GM18519 (cell line): ENCODE measurements around the gene SIRPA.

Experiments
- ATAC-seq: cut with Tn5 transposase; IDR thresholded peaks from one replicate; pipeline ENCODE4 v1.9.1; 2021; ENCODE audit warnings: mild to moderate bottlenecking, moderate library complexity; ENCODE audit not compliant: unreplicated experiment, low FRiP score

The SIRPA gene

DNA sequence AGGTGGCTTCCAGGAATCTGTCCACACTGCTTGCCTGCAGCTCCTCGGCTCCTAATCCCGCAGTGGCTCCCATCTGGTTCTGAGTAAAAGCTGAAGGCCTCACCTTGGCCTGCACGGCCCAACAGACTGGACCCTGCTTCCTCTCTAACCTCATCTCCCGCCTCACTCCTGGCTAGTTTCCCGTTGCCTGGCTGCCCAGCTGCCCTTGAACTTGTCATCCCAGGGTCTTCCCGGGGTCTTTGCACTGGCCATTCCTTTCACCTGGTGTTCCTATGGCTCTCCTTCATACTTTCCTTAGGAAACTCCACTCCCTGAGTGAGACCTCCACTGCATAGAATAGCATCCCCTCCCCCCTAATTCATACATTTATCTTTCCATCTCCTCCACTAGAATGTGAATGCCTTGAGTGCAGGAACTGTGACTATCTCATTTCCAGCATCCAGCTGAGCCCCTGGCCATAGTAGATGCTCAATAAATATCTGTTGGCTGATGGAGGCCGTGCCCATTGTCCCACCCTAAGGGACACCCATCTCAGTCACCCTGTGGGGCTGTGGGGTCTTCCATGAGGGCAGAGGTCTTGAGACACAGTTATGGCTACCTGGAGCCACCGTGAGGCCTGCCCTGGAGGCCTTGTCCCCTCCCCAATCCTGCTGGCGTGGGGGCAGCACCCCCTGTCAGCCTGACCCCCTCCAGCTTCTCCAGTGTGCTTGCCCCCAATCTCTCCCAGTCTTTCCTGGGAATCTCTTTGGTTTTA, 9.1 kb upstream of the SIRPA start:
- no peak for ATAC-seq

DNA sequence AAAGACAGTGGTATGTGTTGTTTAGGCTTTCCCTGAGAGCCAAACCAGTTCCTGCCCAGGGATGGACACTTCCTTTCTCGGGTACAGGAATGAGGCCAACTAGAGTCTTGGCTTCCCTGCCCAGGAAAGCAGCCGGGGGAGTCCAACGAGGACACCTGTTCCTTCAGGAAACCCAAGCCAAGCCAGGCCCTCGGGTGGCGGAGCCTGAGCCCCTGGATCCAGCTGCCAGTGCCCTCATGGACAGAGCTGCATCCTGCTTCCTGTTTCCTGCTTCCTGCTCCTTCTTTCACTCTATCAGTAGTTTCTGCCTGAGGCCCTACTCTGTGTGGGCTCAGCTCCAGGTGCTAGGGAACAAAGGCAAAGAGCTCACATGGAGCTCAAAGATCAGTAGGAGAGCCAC, 7.9 kb upstream of the SIRPA start:
- ATAC-seq: no peak

DNA sequence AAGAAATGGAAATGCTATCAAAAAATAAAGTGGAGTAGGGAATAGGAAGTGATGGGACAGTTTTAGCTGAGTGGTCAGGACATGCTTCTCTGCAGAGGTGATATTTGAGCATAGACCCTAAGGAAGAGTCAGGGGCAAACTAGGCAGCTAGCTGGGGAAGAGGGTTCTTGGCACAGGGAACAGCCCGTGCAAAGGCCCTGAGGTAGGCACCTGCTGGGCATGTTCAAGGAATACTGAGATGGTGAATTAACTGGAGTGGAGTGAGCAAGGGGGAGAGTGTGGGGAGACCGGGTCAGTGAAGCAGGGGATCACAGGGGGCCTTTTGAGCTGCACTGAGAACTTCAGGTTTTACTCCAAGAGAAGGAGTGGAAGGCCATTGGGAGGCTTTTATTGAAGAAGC, 7.5 kb upstream of the SIRPA start:
- no peak for ATAC-seq

DNA sequence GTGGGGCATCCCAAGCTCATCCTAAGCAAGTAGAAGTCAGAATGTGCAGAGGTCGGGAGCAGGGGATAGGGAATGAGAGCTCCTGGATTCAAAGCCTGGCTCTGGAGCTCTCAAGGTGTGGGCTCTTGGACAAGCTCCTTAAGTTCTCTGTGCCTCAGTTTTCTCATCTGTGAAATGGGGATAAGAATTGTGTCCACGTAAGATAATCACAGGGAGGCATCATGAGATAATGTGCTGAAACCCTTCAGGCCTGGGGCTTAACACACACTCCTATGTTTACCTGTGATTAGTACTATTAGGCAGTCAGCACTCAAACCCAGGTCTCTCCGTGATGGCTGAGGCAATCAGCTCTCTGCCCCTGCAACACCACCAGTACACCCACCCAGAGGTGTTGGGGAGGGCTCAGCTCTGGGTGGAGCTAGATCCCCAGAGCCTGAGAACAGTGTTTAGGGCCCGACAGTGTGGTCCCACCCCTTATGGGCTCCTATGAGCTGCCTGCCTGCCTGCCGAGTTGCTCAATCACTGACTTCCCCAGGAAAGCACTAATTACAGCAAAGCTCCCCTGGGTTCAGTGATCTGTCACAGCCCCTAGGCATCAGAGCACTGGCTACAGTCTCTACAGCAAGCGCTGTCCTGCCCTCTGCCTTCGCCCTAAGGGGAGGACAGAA, 6.3 kb upstream of the SIRPA start:
- ATAC-seq: no peak

DNA sequence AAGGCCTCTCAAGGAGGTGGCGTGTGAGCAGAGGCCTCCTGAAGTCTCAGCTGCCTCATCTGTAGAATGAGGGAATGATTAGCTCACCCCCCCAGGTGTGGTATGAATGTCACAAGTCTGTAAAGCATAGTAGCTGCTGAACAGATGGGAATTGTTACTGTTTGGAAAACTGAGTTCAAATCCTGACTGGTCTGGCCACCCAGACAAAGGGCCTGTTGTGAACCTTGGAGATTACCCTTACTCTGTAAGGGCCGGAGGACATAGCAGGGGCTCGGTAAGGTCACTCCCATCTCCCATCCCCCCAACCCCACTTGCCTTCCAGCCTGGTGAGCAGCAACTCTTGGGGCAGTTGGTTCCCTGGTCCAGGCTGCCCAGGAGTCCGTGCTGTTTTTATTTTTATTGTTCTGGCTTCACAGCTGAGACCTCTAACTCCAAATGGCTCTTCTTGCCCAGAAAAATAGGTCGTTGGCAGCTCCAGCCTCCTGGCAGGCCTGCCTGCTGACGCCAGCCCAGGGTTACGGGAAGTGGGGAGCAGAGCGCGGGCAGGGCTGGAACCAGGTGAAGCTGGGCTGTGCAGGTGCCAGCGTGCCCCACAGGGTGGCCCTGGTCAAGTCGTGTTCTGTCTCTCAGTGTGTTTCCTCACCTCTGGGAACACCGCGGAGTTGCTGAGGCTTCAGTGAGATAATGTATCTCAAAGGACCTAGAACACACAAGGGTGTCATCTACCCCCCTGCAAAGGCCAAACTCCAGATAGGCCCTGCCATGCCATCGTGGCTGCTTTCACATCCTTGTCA, 4.5 kb upstream of the SIRPA start:
- no peak for ATAC-seq

DNA sequence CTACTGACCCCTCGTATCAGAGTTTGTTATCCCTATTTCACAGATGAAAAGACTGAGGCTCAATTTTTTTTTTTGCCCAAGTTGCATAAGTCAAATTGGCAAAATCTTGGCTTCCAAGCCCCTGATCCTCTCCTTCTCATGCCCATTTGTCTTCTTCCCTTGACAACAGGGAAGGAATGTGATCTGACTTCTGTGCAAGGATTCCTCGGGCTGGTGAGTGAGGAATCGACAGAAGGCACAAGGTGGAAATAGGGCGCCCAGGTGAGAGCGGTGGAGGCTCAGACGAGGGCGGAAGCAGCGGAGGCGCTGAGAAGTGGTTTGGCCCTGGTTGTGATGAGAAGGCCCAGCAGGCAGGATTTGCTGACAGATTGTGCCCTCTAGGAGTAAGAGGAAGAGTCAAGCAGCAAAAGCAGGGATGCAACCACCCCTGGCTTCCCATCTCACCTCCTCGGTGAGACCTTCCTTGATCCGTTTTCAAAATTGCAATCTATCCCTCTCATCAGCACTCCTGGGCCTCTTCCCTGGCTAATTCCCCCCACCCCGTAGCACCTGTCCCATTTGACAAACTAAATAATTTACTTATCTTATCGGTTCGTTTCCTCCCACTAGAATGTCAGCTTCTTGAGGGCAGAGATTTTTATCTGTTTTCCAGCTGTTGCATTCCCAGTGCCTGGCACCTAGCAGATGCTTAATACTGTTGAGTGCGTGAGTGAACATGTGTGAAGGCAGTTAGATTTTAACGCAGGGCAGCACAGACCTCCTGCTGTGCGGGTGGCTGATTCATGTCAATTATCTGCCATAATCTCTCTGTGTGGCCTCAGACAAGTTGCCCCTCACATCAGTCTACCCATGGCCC, 3.7 kb upstream of the SIRPA start:
- ATAC-seq: no peak

DNA sequence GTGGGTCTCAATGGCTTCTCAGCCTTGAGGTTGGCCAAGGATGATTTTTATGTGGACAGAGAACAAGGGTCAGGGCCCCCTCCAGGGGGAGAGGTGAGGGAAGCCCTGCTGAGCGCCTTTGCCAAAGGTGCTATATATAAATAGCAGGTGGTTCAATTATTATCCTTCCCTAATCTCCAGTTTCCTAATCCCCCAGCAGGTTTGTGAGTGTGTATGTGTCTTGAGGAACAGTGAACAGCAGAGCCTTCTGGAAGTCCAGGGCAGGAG, 3.2 kb upstream of the SIRPA start:
- ATAC-seq: no peak

DNA sequence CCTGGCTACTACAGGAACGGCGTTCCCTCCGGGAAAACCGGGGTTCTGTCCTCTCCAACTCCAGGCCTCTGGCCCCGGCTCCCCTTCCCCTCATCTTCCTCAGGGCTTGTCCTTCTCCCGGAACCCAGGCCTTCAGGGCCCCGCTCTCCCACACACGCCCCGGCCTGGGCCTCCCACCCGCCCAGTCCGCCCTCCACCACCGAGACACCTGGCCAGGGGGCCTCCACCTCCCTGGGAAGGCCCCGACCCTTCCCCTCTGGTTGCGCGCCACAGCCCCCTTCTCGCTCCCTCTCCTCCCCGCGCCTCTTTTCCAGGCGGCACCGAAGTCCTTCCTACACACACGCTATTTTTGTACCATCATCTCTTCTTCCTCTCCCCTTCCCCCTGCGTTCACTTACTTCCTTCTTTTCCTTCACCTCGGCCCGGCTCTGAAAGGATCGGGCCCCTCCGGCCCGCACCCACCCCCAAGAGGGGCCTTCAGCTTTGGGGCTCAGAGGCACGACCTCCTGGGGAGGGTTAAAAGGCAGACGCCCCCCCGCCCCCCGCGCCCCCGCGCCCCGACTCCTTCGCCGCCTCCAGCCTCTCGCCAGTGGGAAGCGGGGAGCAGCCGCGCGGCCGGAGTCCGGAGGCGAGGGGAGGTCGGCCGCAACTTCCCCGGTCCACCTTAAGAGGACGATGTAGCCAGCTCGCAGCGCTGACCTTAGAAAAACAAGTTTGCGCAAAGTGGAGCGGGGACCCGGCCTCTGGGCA, 1.3 kb upstream of the SIRPA start:
- ATAC-seq: no peak

DNA sequence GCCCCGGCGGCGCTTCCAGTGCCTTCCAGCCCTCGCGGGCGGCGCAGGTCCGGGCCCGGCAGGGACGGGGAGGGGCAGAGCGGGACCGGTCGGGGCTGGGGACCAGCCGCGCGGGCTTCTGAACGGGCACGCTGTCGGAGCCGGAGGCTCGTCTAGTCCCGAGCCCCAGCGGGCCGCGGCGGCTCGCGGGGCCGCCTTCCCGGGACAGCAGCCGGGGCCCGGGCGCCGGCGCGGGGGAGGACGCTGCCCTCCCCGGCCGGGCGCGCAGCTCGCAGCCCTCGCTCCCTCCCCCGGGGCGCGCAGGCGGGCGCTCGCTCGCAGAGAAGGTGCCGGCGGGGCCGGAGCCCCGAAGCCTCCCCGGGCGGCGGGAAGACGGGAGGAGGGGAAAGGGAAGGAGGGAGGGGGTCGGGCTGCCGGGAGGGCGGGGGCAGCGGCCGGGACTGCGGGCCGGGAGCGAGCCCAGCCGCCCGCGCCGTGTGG, 696 bp upstream of the SIRPA start:
- ATAC-seq: no peak

DNA sequence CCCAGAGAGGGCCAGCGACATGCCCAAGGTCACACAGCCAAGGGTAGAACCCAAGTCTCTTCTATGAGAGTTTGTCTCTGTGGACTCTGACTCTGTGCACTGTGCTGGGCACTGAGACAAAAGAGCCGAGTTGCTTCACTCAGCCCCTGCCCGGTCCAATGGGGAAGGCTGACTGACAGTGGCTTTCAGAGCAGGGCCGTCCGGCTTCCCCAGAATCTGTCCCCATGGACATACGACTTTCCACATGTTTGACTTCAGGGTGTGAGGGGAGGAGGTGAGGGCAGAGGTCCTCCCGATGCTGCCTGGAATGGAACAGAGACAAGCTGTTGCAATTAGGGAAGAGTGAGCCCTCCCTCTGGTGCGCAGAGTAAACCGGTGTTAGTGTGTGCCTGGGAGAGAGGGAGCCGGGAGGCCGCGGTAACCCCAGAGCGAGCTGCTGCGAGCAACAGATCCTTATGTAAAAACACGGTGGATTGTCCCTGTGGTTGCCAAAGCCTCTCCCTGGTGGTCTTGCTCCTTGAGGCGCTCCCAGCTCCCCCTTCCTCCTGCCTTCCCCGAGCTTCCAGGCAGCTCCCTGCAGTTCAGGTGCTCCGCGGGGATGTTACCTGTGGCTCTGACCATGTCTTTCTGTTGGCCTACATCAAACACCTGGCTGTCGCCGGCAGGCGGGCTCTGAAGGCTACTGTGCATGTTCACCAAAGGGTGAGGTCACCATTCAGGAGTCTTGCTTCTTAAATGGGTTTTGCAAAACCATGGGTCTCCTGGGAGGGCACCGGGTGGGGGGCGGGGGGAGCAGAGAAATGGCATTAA, 672 bp downstream of the SIRPA start:
- no peak for ATAC-seq

DNA sequence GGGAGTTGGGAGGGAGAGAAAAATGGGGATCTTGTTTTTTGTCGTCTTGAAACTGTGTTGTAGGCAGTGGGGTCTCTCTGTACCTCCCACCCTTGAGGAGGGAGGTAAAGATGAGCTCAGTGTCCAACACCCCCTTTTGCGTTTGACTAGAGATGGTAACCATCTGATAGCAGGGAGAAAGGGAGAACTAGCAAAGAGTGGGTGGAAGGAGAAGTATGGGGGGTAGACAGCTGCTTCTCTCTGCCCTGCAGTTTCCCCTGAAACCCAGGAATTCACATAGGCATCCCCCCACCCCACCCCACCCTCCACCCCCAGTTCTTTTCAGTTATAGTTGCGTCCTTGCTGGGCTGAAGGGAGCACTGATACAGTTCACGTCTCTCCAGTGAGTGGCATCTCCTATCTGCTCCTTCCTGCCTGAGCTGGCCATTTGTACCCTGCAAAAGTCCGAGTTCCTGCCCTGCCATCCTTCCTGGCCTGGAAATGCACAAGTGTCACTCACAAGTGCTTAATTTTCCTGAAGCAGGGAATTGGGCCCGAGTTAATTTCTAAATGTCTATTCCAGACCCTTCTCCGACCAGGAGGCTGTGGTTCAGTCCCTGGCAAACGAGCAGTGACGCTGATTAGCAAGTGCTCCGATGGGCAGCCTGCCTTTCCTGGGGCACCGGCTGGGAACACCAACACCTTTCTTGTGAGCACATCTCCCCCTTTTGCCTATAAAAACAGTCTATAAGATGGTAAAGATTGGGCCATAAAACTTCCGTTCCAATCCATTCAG, 1.5 kb downstream of the SIRPA start:
- no peak for ATAC-seq

DNA sequence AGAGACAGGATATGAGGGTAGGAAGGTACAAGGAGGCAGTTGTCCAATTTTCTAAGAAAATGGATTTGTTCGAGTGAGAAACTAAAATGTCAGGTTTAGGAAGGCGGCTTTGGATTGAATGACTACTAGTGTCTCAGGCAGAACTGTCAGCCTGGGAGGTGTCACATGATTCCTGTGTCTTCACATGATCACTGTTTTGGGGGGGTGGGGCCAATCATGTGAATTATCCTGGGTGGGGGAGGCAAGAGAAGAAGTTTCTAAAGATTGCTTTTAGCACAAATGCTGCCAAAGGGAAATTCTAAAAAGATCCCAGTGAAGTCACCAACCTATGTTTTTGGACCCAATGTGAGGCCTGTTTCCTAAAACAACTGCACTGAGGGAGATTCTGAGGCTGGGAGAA, 2.3 kb downstream of the SIRPA start:
- no peak for ATAC-seq

DNA sequence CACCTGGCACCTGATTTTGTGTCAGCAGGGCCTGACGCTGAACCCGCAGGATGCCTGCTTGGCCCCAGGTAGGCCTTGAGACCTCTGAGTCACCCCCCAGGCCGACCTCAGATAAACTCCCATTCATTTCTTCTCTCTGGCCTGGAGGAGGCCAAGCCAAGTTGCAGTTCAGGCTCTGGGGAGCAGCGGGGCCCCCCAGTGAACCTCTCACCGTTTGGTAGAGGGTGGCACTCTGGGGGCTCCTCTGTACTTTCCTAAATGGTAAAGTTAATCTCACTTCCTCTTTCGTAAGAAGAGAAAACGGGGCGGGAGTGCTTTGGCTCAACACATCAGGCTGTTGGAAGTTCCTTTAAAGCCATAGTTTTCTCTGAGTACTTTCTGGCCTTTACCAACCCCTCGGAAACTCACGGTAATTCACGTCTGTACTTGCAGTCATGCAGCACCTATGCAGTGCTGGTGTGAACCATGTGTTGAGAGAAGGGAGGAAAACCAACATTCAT, 2.8 kb downstream of the SIRPA start:
- ATAC-seq: no peak

DNA sequence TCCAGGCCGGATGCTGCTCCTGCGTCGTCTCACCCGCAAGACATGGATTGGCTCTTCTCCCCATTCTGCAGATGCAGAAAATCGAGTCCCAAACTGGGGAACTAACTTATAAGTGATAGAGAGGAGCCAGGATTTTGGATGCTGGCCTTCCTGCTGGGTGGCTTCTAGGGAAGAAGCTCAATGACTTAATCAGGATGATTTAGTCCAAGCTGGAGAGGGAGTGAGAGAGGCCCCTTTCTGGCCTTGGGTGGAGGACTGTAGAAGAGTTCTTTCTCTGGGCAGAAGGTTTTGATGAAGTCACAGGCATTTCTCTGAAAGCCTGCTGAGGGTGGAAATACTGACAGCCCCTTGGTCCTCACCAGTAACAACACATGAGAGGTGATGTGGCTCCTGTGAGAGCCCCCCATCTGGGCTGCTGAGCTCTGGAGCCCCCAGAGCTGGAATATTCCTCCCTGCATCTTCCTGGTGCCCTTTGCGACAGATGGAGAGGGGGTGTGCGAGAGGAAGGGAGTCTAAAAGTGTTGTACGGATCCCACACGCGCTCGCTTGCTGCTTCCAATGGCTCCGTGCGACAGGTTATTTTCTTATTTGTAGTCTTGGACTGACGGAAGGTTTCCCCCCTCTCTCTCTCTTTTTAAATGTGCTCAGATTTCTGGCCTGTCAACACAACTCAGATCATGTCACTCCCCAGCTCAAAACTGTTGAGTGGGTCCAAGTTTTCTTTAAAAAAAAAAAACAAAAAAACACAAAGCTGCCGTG, 3.5 kb downstream of the SIRPA start:
- ATAC-seq: no peak

DNA sequence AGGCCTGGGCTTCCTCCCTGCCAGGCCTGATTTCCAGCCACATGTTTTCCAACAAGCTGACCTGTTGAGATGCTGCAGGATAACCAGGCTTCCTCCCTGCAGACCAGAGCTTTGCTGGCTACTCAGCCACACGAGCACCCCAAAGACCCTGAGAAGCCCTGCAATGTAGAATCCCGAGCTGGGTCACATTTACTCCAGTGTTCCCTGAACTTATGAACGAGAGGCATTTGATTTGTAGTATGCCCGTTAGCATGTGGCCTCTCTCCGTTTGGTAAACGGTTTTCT, 4.0 kb downstream of the SIRPA start:
- no peak for ATAC-seq

DNA sequence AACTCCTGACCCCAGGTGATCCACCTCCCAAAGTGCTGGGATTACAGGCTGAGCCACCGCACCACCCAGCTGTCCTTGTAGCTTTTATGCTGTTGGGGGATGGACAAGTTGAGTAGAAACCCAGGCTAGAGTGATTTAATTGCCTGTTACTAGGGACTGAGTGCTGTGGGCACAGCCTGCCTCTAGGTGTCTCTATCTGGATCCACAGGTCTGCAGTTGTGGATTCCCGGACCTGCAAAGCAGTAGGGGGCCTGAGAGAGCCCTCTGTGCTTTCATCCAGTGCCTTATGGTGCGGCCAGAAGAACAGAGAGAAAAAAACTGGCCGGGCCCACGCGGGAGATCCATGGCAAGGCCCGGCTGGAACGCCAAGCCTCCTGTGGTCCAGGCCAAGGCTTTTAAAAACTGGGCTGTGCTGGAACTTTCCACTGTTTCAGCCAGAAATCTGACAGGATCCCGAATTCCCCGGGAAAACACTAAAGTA, 5.2 kb downstream of the SIRPA start:
- ATAC-seq: no peak

DNA sequence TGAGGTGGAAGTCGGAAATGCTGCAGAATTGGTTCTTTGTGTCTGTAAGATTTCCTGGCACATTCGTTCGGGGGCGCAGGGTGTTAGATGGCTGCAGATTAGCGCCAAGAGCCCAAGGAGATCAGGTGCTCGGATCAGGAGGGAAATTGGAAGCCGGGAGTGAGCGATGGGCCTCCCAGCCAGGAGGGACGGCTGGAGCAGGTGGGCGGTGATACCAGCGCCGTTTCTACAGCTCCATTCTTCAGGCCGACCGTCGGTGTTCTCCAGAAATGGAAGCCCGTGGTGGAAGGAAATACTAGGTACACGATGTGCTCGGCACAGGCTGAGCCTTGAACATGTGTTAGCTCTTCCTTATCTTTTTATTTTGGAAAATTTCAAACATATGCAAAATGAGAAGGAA, 6.5 kb downstream of the SIRPA start:
- ATAC-seq: no peak

DNA sequence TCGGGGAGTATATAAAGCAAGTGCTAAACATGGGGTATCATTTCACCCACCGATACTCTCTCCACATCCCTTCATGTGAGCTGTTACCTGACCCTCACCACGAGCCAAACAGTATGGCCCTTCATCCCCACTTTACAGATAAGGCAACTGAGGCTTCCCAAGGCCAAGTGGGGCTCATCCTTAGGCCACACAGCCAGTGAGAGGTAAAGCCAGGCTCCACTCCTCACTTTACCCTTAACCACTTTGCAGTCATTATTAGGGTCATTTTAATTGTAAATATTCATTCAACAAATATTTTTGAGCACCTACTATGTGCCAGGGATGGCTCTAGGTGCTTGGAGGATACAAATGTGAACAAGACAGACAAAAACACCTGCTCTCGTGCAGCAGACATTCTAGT, 7.0 kb downstream of the SIRPA start:
- ATAC-seq: no peak
